GM21723 (cell line): Measurements from ENCODE around the gene GPC1.
"Not testable (repeated sequence)": the region's sequence is repeated elsewhere in the genome, so short reads cannot be mapped to it uniquely, and the experiment has no call there.

Experiments used
- ATAC-seq: cut with Tn5 transposase; IDR thresholded peaks from one replicate; pipeline ENCODE4 v1.9.1; 2021; ENCODE audit warnings: mild to moderate bottlenecking, moderate library complexity; ENCODE audit not compliant: unreplicated experiment

The GPC1 gene

DNA sequence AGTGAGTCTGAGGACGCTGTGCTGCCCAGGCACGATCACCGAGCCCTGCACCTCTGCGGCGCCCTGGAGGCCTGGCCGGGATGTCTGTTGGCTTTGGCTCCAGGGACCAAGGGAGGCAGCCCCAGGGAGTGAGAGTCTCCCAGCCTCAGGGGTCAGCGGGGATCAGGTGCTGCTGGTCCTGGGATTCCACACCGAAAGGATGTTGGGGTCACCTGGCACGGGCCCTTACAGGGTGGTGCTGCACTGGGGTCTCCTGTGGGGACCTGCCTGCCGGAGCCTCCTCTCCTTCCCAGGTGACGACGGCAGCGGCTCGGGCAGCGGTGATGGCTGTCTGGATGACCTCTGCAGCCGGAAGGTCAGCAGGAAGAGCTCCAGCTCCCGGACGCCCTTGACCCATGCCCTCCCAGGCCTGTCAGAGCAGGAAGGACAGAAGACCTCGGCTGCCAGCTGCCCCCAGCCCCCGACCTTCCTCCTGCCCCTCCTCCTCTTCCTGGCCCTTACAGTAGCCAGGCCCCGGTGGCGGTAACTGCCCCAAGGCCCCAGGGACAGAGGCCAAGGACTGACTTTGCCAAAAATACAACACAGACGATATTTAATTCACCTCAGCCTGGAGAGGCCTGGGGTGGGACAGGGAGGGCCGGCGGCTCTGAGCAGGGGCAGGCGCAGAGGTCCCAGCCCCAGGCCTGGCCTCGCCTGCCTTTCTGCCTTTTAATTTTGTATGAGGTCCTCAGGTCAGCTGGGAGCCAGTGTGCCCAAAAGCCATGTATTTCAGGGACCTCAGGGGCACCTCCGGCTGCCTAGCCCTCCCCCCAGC is 30.5 kb downstream of the GPC1 start:
- no peak for ATAC-seq

DNA sequence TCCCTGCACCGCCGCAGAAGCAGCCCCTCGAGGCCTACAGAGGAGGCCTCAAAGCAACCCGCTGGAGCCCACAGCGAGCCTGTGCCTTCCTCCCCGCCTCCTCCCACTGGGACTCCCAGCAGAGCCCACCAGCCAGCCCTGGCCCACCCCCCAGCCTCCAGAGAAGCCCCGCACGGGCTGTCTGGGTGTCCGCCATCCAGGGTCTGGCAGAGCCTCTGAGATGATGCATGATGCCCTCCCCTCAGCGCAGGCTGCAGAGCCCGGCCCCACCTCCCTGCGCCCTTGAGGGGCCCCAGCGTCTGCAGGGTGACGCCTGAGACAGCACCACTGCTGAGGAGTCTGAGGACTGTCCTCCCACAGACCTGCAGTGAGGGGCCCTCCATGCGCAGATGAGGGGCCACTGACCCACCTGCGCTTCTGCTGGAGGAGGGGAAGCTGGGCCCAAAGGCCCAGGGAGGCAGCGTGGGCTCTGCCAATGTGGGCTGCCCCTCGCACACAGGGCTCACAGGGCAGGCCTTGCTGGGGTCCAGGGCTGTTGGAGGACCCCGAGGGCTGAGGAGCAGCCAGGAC is 31.2 kb downstream of the GPC1 start:
- ATAC-seq: no peak

DNA sequence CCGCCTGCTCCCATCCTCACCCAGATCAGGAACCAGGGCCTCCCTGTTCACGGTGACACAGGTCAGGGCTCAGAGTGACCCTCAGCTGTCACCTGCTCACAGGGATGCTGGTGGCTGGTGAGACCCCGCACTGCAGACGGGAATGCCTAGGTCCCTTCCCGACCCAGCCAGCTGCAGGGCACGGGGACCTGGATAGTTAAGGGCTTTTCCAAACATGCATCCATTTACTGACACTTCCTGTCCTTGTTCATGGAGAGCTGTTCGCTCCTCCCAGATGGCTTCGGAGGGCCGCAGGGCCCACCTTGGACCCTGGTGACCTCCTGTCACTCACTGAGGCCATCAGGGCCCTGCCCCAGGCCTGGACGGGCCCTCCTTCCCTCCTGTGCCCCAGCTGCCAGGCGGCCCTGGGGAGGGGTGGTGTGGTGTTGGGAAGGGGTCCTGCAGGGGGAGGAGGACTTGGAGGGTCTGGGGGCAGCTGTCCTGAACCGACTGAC is 31.7 kb downstream of the GPC1 start:
- ATAC-seq: no peak

DNA sequence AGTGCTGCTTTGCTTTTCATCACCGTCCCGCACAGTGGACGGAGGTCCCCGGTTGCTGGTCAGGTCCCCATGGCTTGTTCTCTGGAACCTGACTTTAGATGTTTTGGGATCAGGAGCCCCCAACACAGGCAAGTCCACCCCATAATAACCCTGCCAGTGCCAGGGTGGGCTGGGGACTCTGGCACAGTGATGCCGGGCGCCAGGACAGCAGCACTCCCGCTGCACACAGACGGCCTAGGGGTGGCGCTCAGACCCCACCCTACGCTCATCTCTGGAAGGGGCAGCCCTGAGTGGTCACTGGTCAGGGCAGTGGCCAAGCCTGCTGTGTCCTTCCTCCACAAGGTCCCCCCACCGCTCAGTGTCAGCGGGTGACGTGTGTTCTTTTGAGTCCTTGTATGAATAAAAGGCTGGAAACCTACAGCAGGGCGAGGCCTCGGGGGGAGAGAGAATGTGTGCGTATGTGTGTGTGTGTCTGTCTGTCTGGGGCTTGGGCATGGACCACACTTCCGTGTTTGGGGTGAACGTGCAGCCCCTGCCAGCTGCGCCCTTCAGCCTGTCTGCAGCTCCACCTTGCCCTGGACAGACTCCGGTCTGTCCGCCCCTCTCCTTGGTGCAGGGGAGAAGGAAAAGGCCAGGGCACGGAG is 32.3 kb downstream of the GPC1 start:
- no peak for ATAC-seq

DNA sequence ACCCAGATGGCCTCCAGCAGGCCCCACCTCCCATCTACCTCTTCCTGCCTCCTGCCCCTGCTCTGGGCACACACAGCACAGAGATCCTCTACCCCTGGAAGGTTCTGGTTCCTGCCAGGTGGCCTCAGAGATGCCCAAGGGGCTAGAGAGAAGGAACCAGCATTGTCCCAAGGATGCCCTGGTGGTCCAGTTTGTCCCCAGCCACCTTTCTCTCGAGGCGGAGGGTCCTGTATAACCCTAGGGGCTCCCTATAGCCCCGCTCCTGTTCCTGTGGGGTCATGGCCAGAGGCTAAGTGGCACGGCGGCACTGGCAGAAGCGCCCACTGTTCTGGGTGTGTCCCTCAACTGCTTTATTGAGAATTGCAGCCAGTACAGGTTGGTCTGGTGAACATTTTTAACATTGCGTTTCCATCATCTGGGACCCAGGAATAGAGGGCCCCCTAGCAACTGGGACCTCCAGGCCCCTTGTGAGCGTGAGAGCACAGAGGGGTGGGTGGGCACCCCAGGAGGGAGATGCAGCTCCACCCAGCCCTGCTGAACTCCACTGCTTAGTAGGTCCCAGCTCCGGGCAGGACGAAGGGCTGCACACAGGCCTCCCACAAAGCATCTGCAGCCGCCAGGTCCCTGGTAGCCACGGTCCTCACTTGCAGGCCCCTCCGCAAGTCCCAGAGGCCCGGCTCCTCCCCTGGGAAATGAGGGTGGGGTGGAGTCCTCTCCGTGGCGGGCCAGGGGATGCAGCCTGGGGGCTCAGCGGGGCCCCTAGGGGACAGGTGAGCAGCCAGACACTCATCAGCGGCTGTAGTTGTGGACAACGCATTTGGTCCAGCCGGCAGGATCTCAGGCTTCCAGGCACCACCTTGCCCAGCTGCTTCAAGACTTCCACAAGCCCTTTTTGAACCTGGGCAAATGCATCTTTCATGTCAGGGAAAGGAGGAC is 33.1 kb downstream of the GPC1 start:
- ATAC-seq: no peak

DNA sequence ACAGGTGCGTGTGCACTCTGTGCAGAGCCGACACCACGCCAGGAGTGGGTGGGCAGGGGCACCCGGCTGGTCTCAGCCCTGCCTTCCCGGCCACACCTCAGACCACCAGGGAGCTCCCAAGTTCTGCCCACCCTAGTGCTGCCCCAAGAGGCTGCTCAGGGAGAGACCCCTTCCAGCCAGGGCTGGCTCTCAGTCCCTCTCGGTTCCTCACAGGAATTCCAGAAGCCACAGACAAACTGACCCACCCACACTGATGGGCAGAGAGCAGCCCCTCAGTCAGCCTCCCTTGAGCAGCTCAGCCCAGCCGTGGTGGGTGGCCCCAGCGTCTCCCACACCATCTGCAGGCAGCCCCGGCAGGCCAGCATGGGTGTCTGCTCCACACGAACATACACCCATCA is 33.8 kb downstream of the GPC1 start:
- no peak for ATAC-seq

DNA sequence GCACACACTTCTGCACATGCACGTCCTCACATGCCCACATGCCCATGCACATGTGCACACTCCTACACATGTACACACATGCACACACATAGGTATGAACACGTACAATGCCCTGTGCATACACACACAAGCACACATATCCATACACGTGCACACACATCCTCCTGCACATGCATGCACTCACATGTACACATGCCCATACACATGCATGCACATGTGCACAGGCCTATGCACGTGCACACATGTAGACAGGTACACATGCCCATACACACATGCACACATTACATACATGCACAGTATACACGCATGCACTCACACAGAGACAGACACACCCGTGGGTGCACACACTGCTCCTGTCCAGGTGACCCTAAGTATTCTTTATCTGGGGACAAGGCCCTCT is 34.3 kb downstream of the GPC1 start:
- ATAC-seq: no peak

DNA sequence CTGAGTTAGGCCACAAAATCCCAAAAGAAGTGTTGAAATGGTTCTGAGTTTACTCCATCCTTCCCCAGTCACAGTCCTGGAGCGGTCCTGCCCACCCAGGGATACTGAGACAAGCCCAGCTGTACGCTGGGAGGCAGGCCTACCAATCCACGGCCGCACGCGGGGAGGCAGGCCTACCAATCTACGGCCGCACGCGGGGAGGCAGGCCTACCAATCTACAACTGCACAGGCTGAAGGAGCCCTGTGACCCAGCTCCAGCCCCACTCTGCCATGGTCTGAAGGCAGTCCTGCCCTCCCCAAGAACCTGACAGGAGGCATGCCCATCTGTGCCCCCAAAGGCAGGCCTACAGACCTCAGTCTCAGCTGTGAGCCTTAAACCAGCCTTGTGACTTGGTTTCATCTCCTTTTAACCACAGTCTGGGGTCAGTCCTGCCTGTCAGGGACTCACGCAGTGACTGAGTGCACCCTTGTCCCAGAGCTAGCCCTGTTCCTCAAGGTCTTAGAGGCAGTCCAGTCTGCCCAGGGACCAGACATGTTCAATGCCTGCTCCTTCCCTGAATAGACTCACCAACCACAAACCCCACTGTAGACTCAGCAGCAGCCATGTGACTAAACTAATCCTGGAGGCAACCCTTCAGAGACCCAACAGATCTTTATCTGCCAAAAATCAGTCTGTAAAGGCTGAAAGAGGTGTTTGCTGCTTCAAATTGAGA is 36.8 kb downstream of the GPC1 start:
- no peak for ATAC-seq

DNA sequence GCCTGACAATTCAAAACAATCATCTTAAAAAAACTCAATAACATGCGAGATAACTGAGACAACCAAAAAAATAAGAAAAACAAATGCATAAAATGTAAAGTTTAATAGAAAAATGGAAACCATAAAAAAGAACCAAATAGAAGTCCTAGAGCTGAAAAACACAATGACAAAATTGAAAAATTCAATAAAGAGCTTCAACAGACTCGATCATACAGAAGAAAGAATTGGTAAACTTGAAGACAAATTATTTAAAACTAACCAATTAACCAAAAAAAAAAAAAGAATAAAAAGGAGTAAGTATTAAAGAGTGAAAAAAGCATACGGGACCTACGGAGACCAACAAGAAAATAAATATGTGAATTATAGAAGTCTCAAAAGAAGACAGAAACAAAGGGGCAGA is 37.7 kb downstream of the GPC1 start:
- no peak for ATAC-seq

DNA sequence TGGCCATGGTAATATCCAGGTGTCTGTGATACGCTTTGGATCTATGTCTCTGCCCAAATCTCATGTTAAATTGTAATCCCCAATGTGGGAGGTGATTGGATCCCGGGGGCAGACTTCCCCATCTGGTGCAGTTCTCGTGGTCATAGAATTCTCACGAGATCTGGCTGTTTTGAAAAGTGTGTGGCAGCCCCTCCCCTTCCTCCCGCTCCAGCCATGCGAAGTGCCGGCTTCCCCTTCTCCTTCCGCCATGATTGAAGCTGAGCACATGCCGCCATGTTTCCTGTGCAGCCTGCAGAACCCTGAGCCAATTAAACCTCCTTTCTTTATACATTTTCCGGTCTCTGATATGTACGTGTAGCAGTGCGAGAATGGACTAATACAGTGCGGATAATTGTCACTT is 42.5 kb downstream of the GPC1 start:
- no peak for ATAC-seq

DNA sequence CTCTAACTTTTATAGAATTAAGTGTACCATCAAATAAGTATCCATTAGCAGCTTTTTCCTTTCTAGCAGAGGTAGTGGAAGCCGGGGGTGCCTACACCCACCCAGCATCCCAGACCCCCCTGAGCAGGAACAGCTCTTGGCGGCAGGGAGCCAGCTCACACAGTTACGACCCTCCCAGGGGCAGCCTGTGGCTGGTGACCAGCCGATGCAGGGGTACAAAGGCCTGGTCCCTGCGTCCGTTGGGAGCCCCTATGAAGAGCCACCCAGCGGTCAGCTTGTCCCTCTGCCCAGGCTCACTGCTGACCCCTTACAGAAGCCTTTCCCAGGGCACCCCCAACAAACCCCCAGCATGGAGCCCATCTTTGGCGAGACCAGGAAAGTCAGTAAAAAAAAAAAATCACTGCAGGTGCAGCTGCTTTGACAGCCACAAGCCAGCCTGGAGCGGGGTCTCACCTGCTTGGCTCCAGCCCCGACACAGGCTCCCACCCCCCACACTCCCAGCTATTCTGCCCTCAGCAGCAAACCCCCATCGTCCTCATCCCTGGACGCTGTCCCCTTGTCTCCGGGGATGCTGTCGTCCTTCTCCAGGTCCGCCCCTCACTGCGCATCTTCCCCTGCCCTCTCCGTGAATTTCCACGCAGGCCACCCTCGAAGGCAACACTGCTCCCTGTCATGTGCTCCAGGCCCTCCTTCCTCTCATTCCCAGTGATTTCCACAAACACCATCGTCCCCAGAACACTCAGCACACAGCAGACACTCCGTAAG is 43.1 kb downstream of the GPC1 start:
- no peak for ATAC-seq

DNA sequence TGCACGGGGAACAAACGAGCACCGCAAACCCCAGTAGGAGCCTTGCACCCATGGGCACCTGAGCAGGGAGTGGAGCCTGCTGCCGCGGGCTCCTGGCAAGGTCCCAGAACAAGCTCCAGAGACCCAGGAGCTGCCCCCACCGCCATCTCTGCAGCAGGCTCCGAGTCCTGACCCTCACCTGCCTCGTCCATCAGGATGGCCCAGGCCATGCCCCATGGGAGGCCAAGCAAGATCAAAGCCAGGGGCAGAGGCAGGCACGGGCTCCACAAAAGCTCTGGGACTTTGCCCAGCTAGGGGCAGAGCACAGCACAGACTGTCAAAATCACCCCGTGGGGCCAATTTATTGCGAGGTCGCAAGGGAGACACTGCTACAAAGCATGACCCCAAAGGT is 43.6 kb downstream of the GPC1 start:
- ATAC-seq: no peak

DNA sequence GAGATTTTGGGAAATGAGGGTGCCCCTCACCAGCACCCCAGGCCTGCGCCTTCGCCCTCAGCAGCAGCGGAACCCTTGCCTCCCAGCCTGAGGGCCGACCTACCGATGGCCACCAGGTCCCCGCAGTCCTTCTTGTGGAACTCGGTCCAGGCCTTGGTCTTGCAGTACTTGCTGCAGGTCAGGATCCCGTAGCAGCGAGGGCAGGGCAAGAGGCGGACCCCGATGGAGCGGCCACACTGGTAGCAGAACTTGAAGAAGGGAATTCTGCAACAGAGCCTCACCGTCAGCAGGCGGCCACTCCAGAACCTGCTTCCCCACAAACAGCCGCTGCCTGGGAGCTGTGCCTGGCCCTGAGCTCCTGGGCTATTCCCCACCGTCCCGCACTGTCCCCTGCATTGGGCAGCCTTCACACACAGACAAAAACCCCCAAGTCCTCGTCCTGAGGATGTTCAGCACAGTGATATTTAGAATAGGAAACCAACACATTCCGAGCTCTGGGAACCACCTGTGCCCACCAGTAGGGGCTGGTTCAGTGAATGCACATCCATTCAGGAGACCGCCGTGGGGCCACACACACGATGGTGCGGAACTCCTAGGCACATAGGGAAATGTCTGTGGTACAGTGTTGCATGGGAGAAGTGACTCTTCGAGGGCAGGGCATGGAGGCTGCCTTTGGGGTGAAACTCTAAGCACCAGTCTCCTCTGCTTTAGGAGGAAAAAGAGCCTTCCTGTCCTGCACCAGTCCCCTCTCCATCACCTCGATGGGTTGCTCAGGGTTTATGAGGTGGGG is 45.6 kb downstream of the GPC1 start:
- ATAC-seq: no peak

DNA sequence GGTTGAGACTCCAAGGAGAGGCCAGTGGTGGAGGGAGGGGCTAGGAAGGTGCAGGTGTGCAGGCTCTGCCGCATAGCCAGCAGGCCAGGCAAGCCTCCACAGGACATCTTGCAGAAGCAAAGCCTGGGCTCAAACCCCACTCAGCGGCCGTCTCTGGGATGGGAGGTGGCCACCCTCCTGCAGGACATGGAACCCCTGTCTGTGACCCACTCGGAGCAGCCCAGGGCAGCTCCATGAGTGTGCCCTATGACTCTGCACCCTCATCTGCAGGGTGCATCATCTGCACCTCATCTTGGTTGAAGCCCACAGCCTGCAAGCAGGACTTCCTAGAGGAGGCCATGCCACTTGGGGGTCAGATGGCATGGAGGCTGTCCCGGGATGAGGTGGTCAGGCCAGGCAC is 46.3 kb downstream of the GPC1 start:
- no peak for ATAC-seq

DNA sequence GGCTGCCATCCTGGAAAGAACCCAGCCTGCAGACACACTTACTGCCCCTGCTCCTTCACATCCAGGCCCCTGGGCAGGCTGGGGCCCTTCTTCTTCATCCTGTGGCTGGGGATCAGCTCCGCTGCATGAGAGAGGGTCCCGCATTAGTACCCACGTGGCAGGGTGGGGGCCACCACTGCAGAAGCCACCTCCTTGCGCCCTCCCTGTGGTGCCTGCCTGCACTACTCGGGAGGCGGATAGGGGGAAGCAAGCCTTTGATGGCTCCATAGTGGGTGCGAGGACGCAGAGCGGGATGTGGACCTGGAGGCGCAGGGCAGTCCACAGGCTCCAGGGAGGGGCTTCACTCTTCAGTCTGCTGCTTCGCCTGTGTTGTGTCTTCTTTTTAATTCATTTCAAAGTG is 46.7 kb downstream of the GPC1 start:
- no peak for ATAC-seq

DNA sequence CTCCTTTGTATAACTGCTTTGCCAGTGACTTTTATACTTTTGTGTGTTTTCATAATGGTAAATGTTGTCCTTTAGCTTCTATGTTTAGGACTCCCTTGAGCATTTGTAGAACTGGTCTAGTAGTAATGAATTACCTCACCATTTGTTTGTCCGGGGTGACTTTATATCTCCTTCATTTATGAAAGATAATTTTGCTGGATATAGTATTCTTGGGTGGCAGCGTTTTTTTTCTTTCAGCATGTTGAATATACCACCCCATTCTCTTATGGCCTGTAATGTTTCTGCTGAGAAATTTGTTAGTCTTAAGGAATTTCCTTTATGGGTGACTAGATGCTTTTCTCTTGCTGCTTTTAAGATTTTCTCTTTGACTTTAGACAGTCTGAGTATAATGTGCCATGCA is 56.0 kb downstream of the GPC1 start:
- no peak for ATAC-seq

DNA sequence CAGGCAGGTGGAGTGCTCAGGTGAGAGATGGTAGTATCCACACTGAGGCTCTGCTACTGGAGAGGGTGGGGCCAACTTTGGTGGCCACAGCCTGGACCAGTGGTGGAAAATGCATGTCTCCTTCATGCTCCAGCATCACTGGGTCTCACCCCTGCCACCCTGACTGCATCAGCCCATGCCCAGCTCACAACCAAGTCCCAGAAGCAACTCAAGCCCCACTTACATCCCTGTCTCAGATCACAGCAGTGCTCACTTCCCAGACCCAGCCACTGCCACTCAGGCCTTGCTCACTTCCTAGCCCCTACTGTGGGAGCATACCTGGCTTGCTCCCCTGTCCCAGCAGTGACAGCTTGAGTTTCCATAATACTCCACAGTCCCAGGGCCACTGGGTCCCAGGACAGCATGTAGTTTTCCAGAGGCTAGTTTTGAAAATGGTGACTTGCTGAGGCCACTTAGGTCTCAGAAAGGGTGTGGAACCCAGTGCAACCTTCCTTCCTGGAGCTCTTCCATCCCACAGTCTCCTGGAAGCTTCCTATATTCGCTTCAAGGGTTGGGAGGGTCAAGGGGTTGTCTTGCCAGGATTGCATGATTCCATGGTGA is 58.8 kb downstream of the GPC1 start:
- no peak for ATAC-seq

DNA sequence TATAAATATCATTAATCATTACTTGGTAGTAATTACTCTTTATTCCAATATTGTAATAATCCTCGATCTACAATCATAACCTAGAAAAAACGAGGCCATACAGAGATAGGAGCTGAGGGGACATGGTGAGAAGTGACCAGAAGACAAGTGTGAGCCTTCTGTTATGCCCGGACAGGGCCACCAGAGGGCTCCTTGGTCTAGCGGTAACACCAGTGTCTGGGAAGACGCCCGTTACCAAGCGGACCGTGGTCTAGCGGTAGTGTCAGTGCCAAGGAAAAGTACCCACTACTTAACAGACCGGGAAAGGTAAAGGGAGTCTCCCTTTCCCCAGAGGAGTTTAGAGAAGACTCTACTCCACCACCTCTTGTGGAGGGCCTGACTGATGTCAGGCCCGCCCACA is 59.5 kb downstream of the GPC1 start:
- not testable (repeated sequence) for ATAC-seq

DNA sequence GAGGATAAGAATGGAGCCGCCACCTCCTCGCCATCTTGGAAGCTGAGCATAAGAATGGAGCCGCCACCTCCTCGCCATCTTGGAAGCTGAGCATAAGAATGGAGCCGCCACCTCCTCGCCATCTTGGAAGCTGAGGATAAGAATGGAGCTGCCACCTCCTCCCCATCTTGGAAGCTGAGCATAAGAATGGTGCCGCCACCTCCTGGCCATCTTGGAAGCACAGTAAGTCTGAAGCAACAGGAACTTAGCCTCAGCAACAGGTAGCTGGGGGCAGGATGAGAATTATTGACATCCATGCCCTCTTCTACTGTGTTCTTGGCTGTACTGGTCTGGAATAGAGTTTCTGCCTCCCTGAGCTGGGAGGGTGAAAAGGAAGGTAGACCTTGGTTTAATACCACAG is 61.6 kb downstream of the GPC1 start:
- not testable (repeated sequence) for ATAC-seq
